ENCODE data around the gene IGF2BP1. TPM values are rescaled to one million over a fixed set of nuclear protein-coding genes. Genes with fewer than 3 reads are reported as not detected.

Gene IGF2BP1
- total and polyA plus RNA-seq, 2 of the 8 experiments (the other 6 are each of a cell fraction or from before 2014, with no cell fraction given): 41.6 to 513 TPM

DNA sequence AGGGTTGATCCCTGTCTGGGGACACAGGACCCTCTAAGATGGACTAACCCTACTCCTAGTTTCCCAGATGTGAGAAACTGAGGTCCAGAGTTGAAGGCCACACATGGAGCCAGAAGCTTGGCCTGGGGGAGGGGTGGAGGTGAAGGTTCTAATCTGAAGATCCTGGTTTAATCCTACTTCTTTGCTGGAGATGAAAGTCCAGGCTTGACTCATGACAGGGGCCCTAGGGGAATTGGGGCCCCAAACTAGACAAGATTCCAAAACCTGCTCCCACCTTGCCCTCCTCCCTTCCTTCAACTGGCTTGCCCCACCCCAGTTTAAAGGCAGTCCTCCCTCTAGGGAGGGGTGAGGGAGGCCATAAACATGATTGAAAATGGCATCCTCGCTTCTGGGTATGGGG, 21.6 kb downstream of the IGF2BP1 start:
- Histone ChIP-seq H2BK120ac (replicated peaks; ENCODE audit: low read depth, low read length) (no peak overlapping the region), H3K4ac (replicated peaks; ENCODE audit: insufficient read length, low read depth, low read length) (no peak overlapping the region), H3K56ac (replicated peaks; ENCODE audit: insufficient read length, low read depth, low read length) (no peak overlapping the region), H3K4me3 (ENCODE audit: extremely low read depth in 1 of 4, insufficient read depth in 2 of 4, low read depth in 3 of 4, low read length in 4 of 4) (0 out of 8 replicates have a peak overlapping the region, but pooled peaks of 1 of the 4 experiments have one; percentile 10), H2BK12ac (ENCODE audit: low read depth, low read length) (no peak overlapping the region), H3K18ac (ENCODE audit: extremely low read depth, low read length) (no peak overlapping the region), H3K23ac (ENCODE audit: insufficient read length) (no peak overlapping the region), H3K9me3 (ENCODE audit: insufficient read depth in 2 of 2, low read depth in 1 of 2, low read length in 1 of 2) (no peaks in the 10 kb centered on the region), H4K20me1 (replicated peaks in 1 of 2; ENCODE audit: control insufficient read depth in 1 of 2, insufficient read depth in 2 of 2, low read length in 2 of 2) (peaks cover 30 to 36% of the 10 kb centered on the region in 2 experiments), H3K27me3 (replicated peaks in 1 of 4; ENCODE audit: control insufficient read depth in 3 of 4, extremely low read depth in 1 of 4, insufficient read depth in 3 of 4, low read length in 3 of 4) (no peaks in the 10 kb centered on the region), H4K5ac (ENCODE audit: insufficient read length, low read depth, low read length) (no peak overlapping the region), H2BK20ac (ENCODE audit: low read length) (no peak overlapping the region), H3K79me1 (ENCODE audit: low read depth, low read length) (peaks cover 20% of the 10 kb centered on the region), H2AFZ (ENCODE audit: low read length) (no peak overlapping the region), H4K91ac (replicated peaks; ENCODE audit: insufficient read length, low read length) (no peak overlapping the region), H2BK15ac (ENCODE audit: low read length) (no peak overlapping the region), H2BK5ac (ENCODE audit: low read depth, low read length) (no peak overlapping the region; the same call in 1 of the 2 replicates), H4K8ac (ENCODE audit: extremely low read depth, insufficient read depth, low read length) (no peak overlapping the region), H3K4me1 (replicated peaks in 1 of 4; ENCODE audit: control insufficient read depth in 3 of 4, insufficient read depth in 4 of 4, low read length in 3 of 4) (peaks cover 37 to 53% (median 46%) of the 10 kb centered on the region in 4 experiments), H3K23me2 (ENCODE audit: low read depth, low read length) (no peaks in the 10 kb centered on the region; the same call in 1 of the 2 replicates), H2AK5ac (ENCODE audit: low read depth, low read length) (0 out of 2 replicates have a peak overlapping the region, but pooled peaks have one; percentile 45), H3K14ac (ENCODE audit: insufficient read length) (no peak overlapping the region), H3K27ac (ENCODE audit: low read depth, low read length) (no peak overlapping the region), H3K4me2 (ENCODE audit: insufficient read depth in 1 of 2, low read depth in 2 of 2, low read length in 2 of 2) (peak overlapping the region in 1 of 2 experiments; percentile 18; a peak in 1 of 4 replicates), H3K36me3 (ENCODE audit: control insufficient read depth in 2 of 4, insufficient read depth in 4 of 4, low read length in 3 of 4) (peaks cover 0 to 35% (median 4%) of the 10 kb centered on the region in 4 experiments; a peak in 5 of 8 replicates), H3K79me2 (ENCODE audit: control insufficient read depth in 1 of 2, insufficient read depth in 2 of 2, low read length in 2 of 2) (peaks cover 38 to 93% of the 10 kb centered on the region in 2 experiments), H3K9ac (replicated peaks in 1 of 4; ENCODE audit: extremely low read depth in 1 of 4, low read depth in 3 of 4, low read length in 3 of 4) (no peak overlapping the region)
- no peak for TF ChIP-seq HDAC6 (IDR thresholded peaks at IDR 0.05; ENCODE audit: low read depth, low read length)
- no peak for TF ChIP-seq HDAC2 (IDR thresholded peaks at IDR 0.05; ENCODE audit: borderline replicate concordance in 1 of 2, low read depth in 2 of 2, low read length in 2 of 2)
- TF ChIP-seq SIN3A (conservative IDR thresholded peaks at IDR 0.05 in 1 of 2, IDR thresholded peaks at IDR 0.05 in 1 of 2; ENCODE audit: low read depth in 1 of 2, low read length in 2 of 2): no peak
- TF ChIP-seq, protein P1, sequence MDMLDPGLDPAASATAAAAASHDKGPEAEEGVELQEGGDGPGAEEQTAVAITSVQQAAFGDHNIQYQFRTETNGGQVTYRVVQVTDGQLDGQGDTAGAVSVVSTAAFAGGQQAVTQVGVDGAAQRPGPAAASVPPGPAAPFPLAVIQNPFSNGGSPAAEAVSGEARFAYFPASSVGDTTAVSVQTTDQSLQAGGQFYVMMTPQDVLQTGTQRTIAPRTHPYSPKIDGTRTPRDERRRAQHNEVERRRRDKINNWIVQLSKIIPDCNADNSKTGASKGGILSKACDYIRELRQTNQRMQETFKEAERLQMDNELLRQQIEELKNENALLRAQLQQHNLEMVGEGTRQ (IDR thresholded peaks at IDR 0.05; ENCODE audit: low read length): no peak
- TF ChIP-seq CREB1 (IDR thresholded peaks at IDR 0.05): no peak
- TF ChIP-seq CBX5 (IDR thresholded peaks at IDR 0.05; ENCODE audit: low read depth, low read length): no peak
- no peak for TF ChIP-seq GTF2F1 (IDR thresholded peaks at IDR 0.05; ENCODE audit: borderline replicate concordance, low read depth, low read length)
- no peak for FAIRE-seq
- ChIA-PET POLR2A (ENCODE audit: partially characterized antibody) (interaction anchor here (1.3 to 13.9 kb wide), 7 partner anchors 13 to 113 kb away, joined by 3 to 366 read pairs (median 9); partner anchors contain the start of gene IGF2BP1), CTCF (ENCODE audit: partially characterized antibody) (interaction anchor here (0.9 to 9.4 kb wide), 4 partner anchors 13 to 64 kb away, joined by 3 to 222 read pairs (median 4); no protein-coding TSS in a partner anchor)
- WGBS, 2 experiments (ENCODE audit: extremely low coverage in 1 of 2, insufficient coverage in 1 of 2, insufficient read length in 1 of 2, insufficient replicate concordance in 2 of 2, low coverage in 1 of 2, low lambda C conversion rate in 2 of 2, missing lambda C conversion rate in 1 of 2): 90% methylated on average over 1 of the region's 1 CpG; no CpG with 5 or more reads in 1 of the 2 experiments
- DNase-seq (ENCODE audit: low read depth in 1 of 2, low spot score in 2 of 2): no peak
